Heart left ventricle (tissue), 13 donors: ENCODE measurements around the gene SYT15.
"Not testable (repeated sequence)": the region's sequence is repeated elsewhere in the genome, so short reads cannot be mapped to it uniquely, and the experiment has no call there.

Experiments
- CTCF ChIP-seq, 12 donors: fragments of 200-600 bp; sonication (generic) in 4 of 12; IDR thresholded peaks; one replicate each; pipeline versions ENCODE4 v1.5.0 to v1.8.0; 2018 to 2022; ENCODE audit warnings: antibody characterized with exemption in 12 of 12, mild to moderate bottlenecking in 5 of 12
- POLR2A ChIP-seq, 2 donors: fragments of 450-650 bp; IDR thresholded peaks; one replicate each; pipeline ENCODE4 v1.6.1; 2017; ENCODE audit warnings: antibody characterized with exemption in 2 of 2, mild to moderate bottlenecking in 2 of 2, moderate library complexity in 2 of 2
- donor health status: ischemic (EF 13 %, LVEDD 7.1; RV severe dilation, severe dysfunction).
- donor health status: DM: no; HTN: yes; CAD: no.
- donor health status: DM: no; HTN: no; CAD: no.
- donor health status: ischemic (EF 25% LVEDD 6.9; RV normal size, moderate dysfunction).
- donor health status: ischemic (EF 25% LVEDD 5.7; RV mildly dilated, moderate dysfunction).
- donor health status: ischemic (EF 35%, LVEDD 5.7; RV mildly dilated, moderate dysfunction).
- donor health status: nonischemic (EF 11% LVEDD 7.7; RV severe dilation, severe dysfunction).
- donor health status: DM: yes; HTN: yes; CAD: no.
- donor health status: PGD.
- donor health status: ischemic (EF 29% LVEDD 5.4; RV normal size, mild dysfunction).
- donor health status: nonischemic (EF 23%, LVEDD 6.1; RV moderate dilation, normal function).

GRCh38 chr10:46582568-46582967, 3.6 kb downstream of the SYT15 start:
- not testable (repeated sequence) for TF ChIP-seq CTCF, POLR2A (IDR thresholded peaks at IDR 0.05)
